NCI-H1092 (cell line): ENCODE measurements around the gene PHKG1.
A peak's percentile ranks its signal among the peaks of the same experiment; 100 is the strongest.
"Not testable (repeated sequence)": the region's sequence is repeated elsewhere in the genome, so short reads cannot be mapped to it uniquely, and the experiment has no call there.

ENCODE experiments used
- DNase-seq: peaks from one replicate; lab custom pipeline; 2025; lab: John Stamatoyannopoulos, UW

Gene PHKG1

GRCh38 chr7:56083150-56083785, 9.5 kb downstream of the PHKG1 start:
- peak; percentile 81 for DNase-seq

- no peak for DNase-seq
Measured at GRCh38 chr7:56081626-56082340, 11.0 kb downstream of the PHKG1 start.

GRCh38 chr7:56080726-56081435, 11.9 kb downstream of the PHKG1 start:
- not testable (repeated sequence) for DNase-seq

GRCh38 chr7:56079450-56080185, 13.1 kb downstream of the PHKG1 start:
- DNase-seq: peak; percentile 87

- no peak for DNase-seq
Measured at GRCh38 chr7:56078196-56078595, 14.6 kb downstream of the PHKG1 start.

GRCh38 chr7:56077681-56078080, 15.1 kb downstream of the PHKG1 start:
- no peak for DNase-seq

- DNase-seq: peak; percentile 88
Measured at GRCh38 chr7:56074371-56074791, 18.4 kb downstream of the PHKG1 start.

GRCh38 chr7:56066376-56066775, 26.4 kb downstream of the PHKG1 start:
- DNase-seq: not testable (repeated sequence)

- peak; percentile 92 for DNase-seq
Measured at GRCh38 chr7:56063882-56064625, 28.7 kb downstream of the PHKG1 start, which contains the start of gene SUMF2. SUMF2 (plus strand) TSS chr7:56064286; CDS start chr7:56064312, 26 bp downstream.

- DNase-seq: no peak
Measured at GRCh38 chr7:56063500-56063881, 29.3 kb downstream of the PHKG1 start.

- DNase-seq: no peak
Measured at GRCh38 chr7:56062382-56062781, 30.4 kb downstream of the PHKG1 start.

GRCh38 chr7:56053993-56054392, 38.8 kb downstream of the PHKG1 start:
- DNase-seq: no peak

- no peak for DNase-seq
Measured at GRCh38 chr7:56053379-56053778, 39.4 kb downstream of the PHKG1 start.

GRCh38 chr7:56051339-56052191, 41.2 kb downstream of the PHKG1 start, which contains the start of the genes CCT6A and PSPH:
CCT6A (plus strand) TSS chr7:56051765; CDS start chr7:56051849, 84 bp downstream.
PSPH (minus strand) TSS chr7:56051444; CDS start chr7:56021212, 30,232 bp downstream.
- DNase-seq: peak; percentile 99

- no peak for DNase-seq
Measured at GRCh38 chr7:56051053-56051338, 41.8 kb downstream of the PHKG1 start.

GRCh38 chr7:56048763-56049162, 44.0 kb downstream of the PHKG1 start:
- peak; percentile 22 for DNase-seq

- no peak for DNase-seq
Measured at GRCh38 chr7:56048245-56048644, 44.5 kb downstream of the PHKG1 start.

GRCh38 chr7:56047446-56048116, 45.2 kb downstream of the PHKG1 start:
- DNase-seq: not testable (repeated sequence)

GRCh38 chr7:56046721-56047445, 45.9 kb downstream of the PHKG1 start:
- no peak for DNase-seq
